HCT116 (cell line): ENCODE results near the gene PPP1CC. TPM values are rescaled to one million over a fixed set of nuclear protein-coding genes. Genes with fewer than 3 reads are reported as not detected.

ENCODE experiments used
- ATAC-seq: fragments of 200-7000 bp; cut with Tn5 transposase; 2 replicates; pipeline ENCODE4 v1.9.1; 2020; ENCODE audit warnings: mild to moderate bottlenecking, moderate library complexity
- BruUV-seq: library from RNA; stranded (reverse); fragments of 400-500 nt; replicated peaks from 2 replicates; lab custom pipeline; 2021; lab: Mats Ljungman, UMichigan
- CTCF ChIA-PET: fragments of 300-600 bp; sonication (Branson Sonifier 250); formaldehyde crosslinking; loops from one replicate; lab custom pipeline; 2021; ENCODE audit warnings: antibody characterized with exemption; lab: Charles Lee
- POLR2A ChIA-PET: fragments of 300-600, 350-600 bp; sonication (Branson Sonifier 250); formaldehyde crosslinking; loops from one replicate; lab custom pipeline; 2021; ENCODE audit warnings: antibody characterized with exemption; lab: Charles Lee
- RAD21 ChIA-PET, 2 experiments: fragments of 300-600 bp; sonication (Branson Sonifier 250); formaldehyde crosslinking; loops; one replicate each; lab custom pipeline; 2023; ENCODE audit warnings: low total read pairs in 2 of 2; ENCODE audit not compliant: uncharacterized antibody in 2 of 2, unreplicated experiment in 2 of 2, low non-redundant PET in 1 of 2; lab: Charles Lee
- DNase-seq: peaks from one replicate; pipeline ENCODE4 v3.0.0-alpha.2; 2010; ENCODE audit warnings: low read depth, low spot score
- H2AFZ ChIP-seq: fragments of 200-600 bp; shearing (Covaris generic), sonication (generic); 2 replicates; pipeline ENCODE4 v1.6.1; 2017; ENCODE audit warnings: low read depth, mixed run types, mixed read lengths, antibody characterized with exemption, low read length; ENCODE audit not compliant: poor library complexity, severe bottlenecking
- H3K27ac ChIP-seq: 2 replicates; pipeline ENCODE4 v1.5.1; 2012; ENCODE audit warnings: low read depth, low read length
- H3K27me3 ChIP-seq: fragments of 200-600 bp; sonication (generic); 2 replicates; pipeline ENCODE4 v1.6.1; 2016; ENCODE audit warnings: mixed run types, low read length, mixed read lengths; ENCODE audit not compliant: insufficient read depth
- H3K36me3 ChIP-seq, 2 experiments: fragments of 200-500 bp in 1 of 2; fragments of 200-600 bp in 1 of 2; sonication (Bioruptor generic) in 1 of 2; sonication (generic) in 1 of 2; 2 replicates each; pipeline versions ENCODE4 v1.5.1 to v1.6.1; 2014 to 2016; ENCODE audit warnings: low read length in 2 of 2, inconsistent platforms in 1 of 2, mixed read lengths in 1 of 2, mixed run types in 1 of 2; ENCODE audit not compliant: insufficient read depth in 2 of 2, control insufficient read depth in 1 of 2
- H3K4me1 ChIP-seq, 2 experiments: fragments of 200-600 bp in 1 of 2; sonication (generic) in 1 of 2; 2 replicates each; pipeline versions ENCODE4 v1.5.1 to v1.6.1; 2012 to 2017; ENCODE audit warnings: low read length in 2 of 2, inconsistent platforms in 1 of 2, mild to moderate bottlenecking in 1 of 2, mixed read lengths in 1 of 2, mixed run types in 1 of 2, moderate library complexity in 1 of 2; ENCODE audit not compliant: insufficient read depth in 2 of 2, control insufficient read depth in 1 of 2
- H3K4me2 ChIP-seq: fragments of 200-600 bp; sonication (generic); 2 replicates; pipeline ENCODE4 v1.6.1; 2017; ENCODE audit warnings: mixed run types, low read length, mixed read lengths
- H3K4me3 ChIP-seq, 2 experiments: fragments of 200-600 bp in 1 of 2; sonication (generic) in 1 of 2; replicated peaks in 1 of 2; 2 replicates each; pipeline ENCODE4 v1.5.1; 2011 to 2016; ENCODE audit warnings: low read length in 2 of 2, control low read depth in 1 of 2, low read depth in 1 of 2, mild to moderate bottlenecking in 1 of 2, mixed read lengths in 1 of 2, mixed run types in 1 of 2
- H3K79me2 ChIP-seq: fragments of 200-600 bp; sonication (generic); 2 replicates; pipeline ENCODE4 v1.6.1; 2017; ENCODE audit warnings: mild to moderate bottlenecking, mixed run types, low read length, moderate library complexity, mixed read lengths; ENCODE audit not compliant: insufficient read depth
- H3K9ac ChIP-seq: fragments of 200-600 bp; sonication (generic); 2 replicates; pipeline ENCODE4 v1.6.1; 2016; ENCODE audit warnings: low read length, mixed read lengths
- H3K9me2 ChIP-seq: fragments of 200-600 bp; sonication (generic), shearing (Covaris generic); 2 replicates; pipeline ENCODE4 v1.6.1; 2017; ENCODE audit warnings: mixed run types, mild to moderate bottlenecking, moderate library complexity; ENCODE audit not compliant: insufficient read depth
- H3K9me3 ChIP-seq, 2 experiments: fragments of 200-500 bp in 1 of 2; fragments of 200-600 bp in 1 of 2; sonication (Bioruptor generic) in 1 of 2; sonication (generic) in 1 of 2; 2 replicates each; pipeline ENCODE4 v1.6.1; 2014 to 2017; ENCODE audit warnings: low read length in 2 of 2, mixed read lengths in 2 of 2, inconsistent platforms in 1 of 2, low read depth in 1 of 2, mild to moderate bottlenecking in 1 of 2, mixed run types in 1 of 2, moderate library complexity in 1 of 2; ENCODE audit not compliant: control insufficient read depth in 1 of 2, insufficient read depth in 1 of 2
- H4K20me1 ChIP-seq: fragments of 200-600 bp; sonication (generic), shearing (Covaris generic); 2 replicates; pipeline ENCODE4 v1.6.1; 2017; ENCODE audit warnings: mixed run types, mild to moderate bottlenecking, moderate library complexity; ENCODE audit not compliant: insufficient read depth
- ATF3 ChIP-seq: IDR thresholded peaks from 2 replicates; pipeline ENCODE4 v1.6.1; 2012
- CBX3 ChIP-seq: IDR thresholded peaks from 2 replicates; pipeline ENCODE4 v1.6.1; 2012; ENCODE audit warnings: low read depth
- CEBPB ChIP-seq: IDR thresholded peaks from 2 replicates; pipeline ENCODE4 v1.6.1; 2012; ENCODE audit warnings: low read depth
- CTCF ChIP-seq, 3 experiments: fragments of 200-600 bp in 1 of 3; sonication (generic) in 1 of 3; IDR thresholded peaks in 2 of 3; conservative IDR thresholded peaks in 1 of 3; 2 replicates each; pipeline ENCODE4 v1.5.1; 2012 to 2017; ENCODE audit warnings: low read depth in 2 of 3, low read length in 2 of 3, antibody characterized with exemption in 1 of 3, borderline replicate concordance in 1 of 3, control low read depth in 1 of 3, mild to moderate bottlenecking in 1 of 3, mixed read lengths in 1 of 3, mixed run types in 1 of 3, moderate library complexity in 1 of 3; ENCODE audit not compliant: insufficient read depth in 1 of 3
- ELF1 ChIP-seq: IDR thresholded peaks from 2 replicates; pipeline ENCODE4 v1.6.1; 2012; ENCODE audit warnings: low read depth, borderline replicate concordance
- EZH2 ChIP-seq: fragments of 200-600 bp; sonication (generic); IDR thresholded peaks from 2 replicates; pipeline ENCODE4 v1.6.1; 2017; ENCODE audit warnings: antibody characterized with exemption, mixed run types
- JUND ChIP-seq: IDR thresholded peaks from 2 replicates; pipeline ENCODE4 v1.6.1; 2012
- MAX ChIP-seq: IDR thresholded peaks from 2 replicates; pipeline ENCODE4 v1.6.1; 2012
- SP1 ChIP-seq: IDR thresholded peaks from 2 replicates; pipeline ENCODE4 v1.6.1; 2012; ENCODE audit warnings: low read depth
- SRF ChIP-seq: IDR thresholded peaks from 2 replicates; pipeline ENCODE4 v1.6.1; 2012; ENCODE audit warnings: low read depth
- TCF7L2 ChIP-seq: IDR thresholded peaks from 2 replicates; pipeline ENCODE4 v1.7.0; 2011; ENCODE audit warnings: borderline replicate concordance, inconsistent platforms; ENCODE audit not compliant: insufficient read depth, insufficient read length; ENCODE audit errors: extremely low read depth
- YY1 ChIP-seq: IDR thresholded peaks from 2 replicates; pipeline ENCODE4 v1.6.1; 2011; ENCODE audit warnings: low read length, low read depth, moderate library complexity, mild to moderate bottlenecking; ENCODE audit not compliant: insufficient replicate concordance; ENCODE audit errors: extremely low read depth
- ZFX ChIP-seq: fragments of 450-650 bp; IDR thresholded peaks from 2 replicates; pipeline ENCODE4 v1.6.1; 2017
- intact Hi-C: fragments of 100-400 bp; cut with micrococcal nuclease; formaldehyde crosslinking; loops from 2 replicates; pipeline ENCODE4 v1.10.0; 2022
- total RNA-seq: library from RNA; stranded (reverse); gene quantifications from one replicate; pipeline ENCODE4 v1.2.1, GENCODE V29; 2021; ENCODE audit not compliant: unreplicated experiment

Gene PPP1CC
- total RNA-seq, 1 experiment from 2014 or later: 248 TPM

DNA sequence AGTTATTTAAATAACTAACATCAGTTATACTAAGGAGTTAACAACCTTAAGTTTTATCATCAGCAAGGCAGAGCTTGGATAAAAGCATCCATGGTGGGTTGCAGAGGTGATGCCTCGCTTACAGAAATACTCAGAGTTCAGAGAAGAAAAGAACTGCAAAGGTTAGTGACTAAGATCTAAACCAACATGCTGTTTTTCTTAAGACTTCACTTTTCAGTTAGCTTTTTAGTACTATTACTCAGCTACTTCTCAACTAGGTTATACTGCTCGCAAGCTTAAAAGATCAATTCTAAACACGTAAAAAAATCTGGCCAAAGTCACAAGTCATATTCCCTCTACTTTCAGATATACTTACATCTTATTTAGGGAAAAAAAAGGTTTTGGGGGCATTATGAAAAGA is 2.8 kb downstream of the PPP1CC start (continued):
- TF ChIP-seq SP1: no peak
- no peak for TF ChIP-seq ELF1
- TF ChIP-seq CEBPB: no peak
- TF ChIP-seq ZFX: no peak
- TF ChIP-seq YY1: no peak
- no peak for TF ChIP-seq CBX3
- TF ChIP-seq JUND: no peak
- TF ChIP-seq ATF3: no peak
- TF ChIP-seq, all 23 proteins: peak for 0

DNA sequence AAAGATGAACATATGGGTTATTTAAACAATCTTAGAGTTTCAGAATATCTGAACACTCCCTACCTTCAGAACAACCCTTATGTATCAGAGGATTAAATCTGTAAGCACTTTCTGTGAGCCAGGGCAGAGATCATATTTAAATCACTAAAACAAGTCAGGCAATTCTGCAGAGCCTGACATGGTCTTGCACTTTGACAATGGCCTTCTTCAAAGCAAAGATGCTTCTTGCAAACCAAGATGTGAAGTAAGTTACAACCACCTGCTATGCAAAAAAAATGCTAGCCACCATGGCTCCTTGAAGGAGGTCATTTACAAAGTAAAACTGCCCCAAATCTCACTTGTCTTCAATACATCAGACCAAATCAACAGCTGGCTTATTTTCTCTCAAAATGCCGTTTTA is 3.2 kb downstream of the PPP1CC start:
- peaks cover 11 to 34% of the 10 kb centered on the region in 2 experiments for H3K4me1 ChIP-seq
- TF ChIP-seq CTCF (IDR thresholded peaks at IDR 0.05 in 2 of 3, conservative IDR thresholded peaks at IDR 0.05 in 1 of 3; ENCODE audit: borderline replicate concordance in 1 of 3, insufficient read depth in 1 of 3, low read depth in 2 of 3, low read length in 2 of 3): no peak
- TF ChIP-seq YY1: no peak
- no peak for TF ChIP-seq ZFX
- no peak for TF ChIP-seq JUND
- no peak for TF ChIP-seq SRF
- no peak for TF ChIP-seq MAX
- no peak for TF ChIP-seq TCF7L2
- TF ChIP-seq CEBPB: no peak
- TF ChIP-seq EZH2: no peak

More for the DNA sequence above, 3.2 kb downstream of the PPP1CC start:
- Histone ChIP-seq H3K79me2 (peaks cover 88% of the 10 kb centered on the region), H3K36me3 (peaks cover 8 to 24% of the 10 kb centered on the region in 2 experiments), H3K27me3 (no peaks in the 10 kb centered on the region), H2AFZ (no peak overlapping the region), H3K9me2 (no peaks in the 10 kb centered on the region), H4K20me1 (peaks cover 55% of the 10 kb centered on the region), H3K9me3 (no peaks in the 10 kb centered on the region), H3K27ac (no peak overlapping the region), H3K9ac (no peak overlapping the region), H3K4me3 (no peak overlapping the region), H3K4me2 (no peak overlapping the region)
- ChIA-PET POLR2A (no interaction called here), CTCF (no interaction called here), RAD21 (no interaction called here)
- intact Hi-C loops: no loop called here
- DNase-seq (no peak), ATAC-seq (no peak)
- BruUV-seq: no TSS peak
